Tibial artery (tissue), 4 donors: Measurements from ENCODE around the gene DRICH1.
"Not testable (repeated sequence)": the region's sequence is repeated elsewhere in the genome, so short reads cannot be mapped to it uniquely, and the experiment has no call there.

Experiments used
- DNase-seq, 2 donors: peaks; one replicate each; pipeline ENCODE4 v3.0.0-alpha.2; 2019
- H3K27ac ChIP-seq, 2 donors: fragments of 200-600 bp; sonication (generic) in 1 of 2; 1 replicate in 1 of 2; 2 replicates in 1 of 2; pipeline ENCODE4 v1.5.1; 2018 to 2019; ENCODE audit warnings: mild to moderate bottlenecking in 1 of 2
- H3K27me3 ChIP-seq, 2 donors: fragments of 200-600 bp; sonication (generic) in 1 of 2; one replicate each; pipeline versions ENCODE4 v1.5.1 to v1.6.0; 2016 to 2019
- H3K36me3 ChIP-seq, 3 donors: fragments of 200-600 bp; sonication (generic) in 2 of 3; one replicate each; pipeline ENCODE4 v1.5.1; 2016 to 2019; ENCODE audit warnings: mild to moderate bottlenecking in 2 of 3
- H3K4me1 ChIP-seq, 4 donors: fragments of 200-600 bp; sonication (generic) in 2 of 4; 1 replicate in 3 of 4; 2 replicates in 1 of 4; pipeline ENCODE4 v1.5.1; 2016 to 2019
- H3K4me3 ChIP-seq, 2 donors: fragments of 200-600 bp; sonication (generic) in 1 of 2; 1 replicate in 1 of 2; 2 replicates in 1 of 2; pipeline ENCODE4 v1.5.1; 2018 to 2019; ENCODE audit warnings: mild to moderate bottlenecking in 2 of 2
- H3K9me3 ChIP-seq, 3 donors: fragments of 200-600 bp; sonication (generic) in 1 of 3; one replicate each; pipeline ENCODE4 v1.5.1; 2016 to 2019
- CTCF ChIP-seq, 2 experiments: fragments of 200-600 bp in 1 of 2; fragments of 450-650 bp in 1 of 2; IDR thresholded peaks; one replicate each; pipeline ENCODE4 v1.5.1; 2017 to 2019; ENCODE audit warnings: antibody characterized with exemption in 2 of 2, mild to moderate bottlenecking in 1 of 2, moderate library complexity in 1 of 2
- intact Hi-C: fragments of 100-400 bp; cut with DNase I; formaldehyde crosslinking; loops from one replicate; pipeline ENCODE4 v1.15.0; 2023; ENCODE audit warnings: low total_unique reads

Gene DRICH1

GRCh38 chr22:23627401-23628055 lies 4.6 kb downstream of the DRICH1 start:
- H3K27me3 ChIP-seq, H3K27ac ChIP-seq, intact Hi-C loops, H3K9me3 ChIP-seq, H3K4me3 ChIP-seq, DNase-seq, H3K4me1 ChIP-seq: not testable (repeated sequence)
- peaks cover 0 to 13% (median 13%) of the 10 kb centered on the region in 3 donors for H3K36me3 ChIP-seq
- peak in 1 of 2 experiments; percentile 16 for TF ChIP-seq CTCF (IDR thresholded peaks at IDR 0.05)

GRCh38 chr22:23626286-23626975 lies 5.7 kb downstream of the DRICH1 start:
- H3K4me1 ChIP-seq = no peaks in the 10 kb centered on the region
- intact Hi-C loops = no loop called here
- H3K27ac ChIP-seq = no peak overlapping the region
- H3K36me3 ChIP-seq = peaks cover 0 to 13% (median 13%) of the 10 kb centered on the region in 3 donors
- DNase-seq = no peak
- H3K27me3 ChIP-seq = no peaks in the 10 kb centered on the region
- no peaks in the 10 kb centered on the region for H3K9me3 ChIP-seq
- no peak overlapping the region for H3K4me3 ChIP-seq
- TF ChIP-seq CTCF (IDR thresholded peaks at IDR 0.05) = no peak

- TF ChIP-seq CTCF (IDR thresholded peaks at IDR 0.05) = no peak
- Histone ChIP-seq H3K9me3 (no peaks in the 10 kb centered on the region), H3K27me3 (no peaks in the 10 kb centered on the region), H3K36me3 (peaks cover 0 to 19% (median 6%) of the 10 kb centered on the region in 3 donors), H3K4me3 (no peak overlapping the region), H3K4me1 (no peaks in the 10 kb centered on the region), H3K27ac (no peak overlapping the region)
- intact Hi-C loops = no loop called here
- no peak for DNase-seq
Measured at GRCh38 chr22:23622634-23623033, 9.5 kb downstream of the DRICH1 start.

GRCh38 chr22:23621916-23622315 lies 10.2 kb downstream of the DRICH1 start:
- H3K9me3 ChIP-seq, H3K27ac ChIP-seq, DNase-seq, H3K4me3 ChIP-seq, H3K27me3 ChIP-seq, H3K4me1 ChIP-seq, intact Hi-C loops: not testable (repeated sequence)
- peaks cover 0 to 19% (median 6%) of the 10 kb centered on the region in 3 donors for H3K36me3 ChIP-seq

GRCh38 chr22:23621082-23621780 lies 10.9 kb downstream of the DRICH1 start:
- Histone ChIP-seq H3K27me3 (no peaks in the 10 kb centered on the region), H3K36me3 (peaks cover 0 to 19% (median 6%) of the 10 kb centered on the region in 3 donors), H3K27ac (no peak overlapping the region), H3K4me3 (no peak overlapping the region), H3K9me3 (no peaks in the 10 kb centered on the region), H3K4me1 (no peaks in the 10 kb centered on the region)
- intact Hi-C loops = no loop called here
- DNase-seq = no peak
- no peak for TF ChIP-seq CTCF (IDR thresholded peaks at IDR 0.05)
